Nephron progenitor cell (in vitro differentiated cells): ENCODE results near the gene VSTM2L.

ENCODE experiments used
- DNase-seq: peaks from one replicate; pipeline ENCODE4 v3.0.0; 2021
- H3K27ac Mint-ChIP-seq: 2 replicates; pipeline ENCODE4 v1.8.0; 2021; ENCODE audit warnings: mild to moderate bottlenecking, moderate library complexity, mixed read lengths
- H3K27me3 Mint-ChIP-seq: 2 replicates; pipeline ENCODE4 v1.8.0; 2021; ENCODE audit warnings: mild to moderate bottlenecking, low read depth, mixed read lengths; ENCODE audit not compliant: poor library complexity
- H3K36me3 Mint-ChIP-seq: 2 replicates; pipeline ENCODE4 v1.8.0; 2021; ENCODE audit warnings: low read depth, mixed read lengths
- H3K4me1 Mint-ChIP-seq: 2 replicates; pipeline ENCODE4 v1.8.0; 2021; ENCODE audit warnings: mixed read lengths
- H3K4me3 Mint-ChIP-seq: 2 replicates; pipeline ENCODE4 v1.8.0; 2021; ENCODE audit warnings: mild to moderate bottlenecking, moderate library complexity, mixed read lengths
- H3K9me3 Mint-ChIP-seq: 2 replicates; pipeline ENCODE4 v1.8.0; 2021; ENCODE audit warnings: mild to moderate bottlenecking, moderate library complexity, mixed read lengths
- TF ChIP-seq, protein P1 (sequence below): fragments of 200-600 bp; sonication (generic); IDR thresholded peaks from 2 replicates; pipeline ENCODE4 v1.5.0; 2021; ENCODE audit warnings: antibody characterized with exemption

VSTM2L gene

DNA sequence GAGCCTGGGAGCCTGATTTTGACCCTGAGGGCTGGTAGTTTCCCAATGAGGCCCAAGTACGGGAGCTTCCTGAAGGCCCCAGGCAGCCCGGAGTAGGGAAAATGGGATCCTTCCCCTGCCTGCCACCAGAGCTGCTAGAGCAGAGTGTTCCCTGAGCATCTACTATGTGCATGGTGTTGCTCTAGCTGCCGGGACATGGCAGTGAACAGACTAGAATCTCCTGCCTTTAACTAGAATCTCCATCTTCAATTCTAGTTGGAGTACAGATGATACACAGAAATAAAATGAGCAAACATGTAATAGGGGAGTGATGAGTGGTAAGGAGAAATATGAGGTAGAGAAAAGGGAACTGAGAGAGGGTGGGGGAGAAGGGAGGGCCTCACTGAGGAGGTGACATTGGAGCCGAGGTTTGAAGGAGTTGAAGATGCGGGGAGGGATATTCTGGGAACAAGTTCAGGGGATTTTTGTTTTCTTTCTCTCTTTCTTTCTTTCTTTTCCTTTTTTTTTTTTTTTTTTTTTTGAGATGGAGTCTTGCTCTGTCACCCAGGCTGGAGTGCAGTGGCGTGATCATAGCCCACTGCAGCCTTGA is 18.5 kb downstream of the VSTM2L start:
- no peak for DNase-seq
- Mint-ChIP-seq H3K27ac (no peak overlapping the region), H3K9me3 (no peaks in the 10 kb centered on the region), H3K36me3 (no peaks in the 10 kb centered on the region), H3K27me3 (peaks cover 7% of the 10 kb centered on the region), H3K4me1 (peaks cover 35% of the 10 kb centered on the region), H3K4me3 (no peak overlapping the region)
- TF ChIP-seq, protein P1, sequence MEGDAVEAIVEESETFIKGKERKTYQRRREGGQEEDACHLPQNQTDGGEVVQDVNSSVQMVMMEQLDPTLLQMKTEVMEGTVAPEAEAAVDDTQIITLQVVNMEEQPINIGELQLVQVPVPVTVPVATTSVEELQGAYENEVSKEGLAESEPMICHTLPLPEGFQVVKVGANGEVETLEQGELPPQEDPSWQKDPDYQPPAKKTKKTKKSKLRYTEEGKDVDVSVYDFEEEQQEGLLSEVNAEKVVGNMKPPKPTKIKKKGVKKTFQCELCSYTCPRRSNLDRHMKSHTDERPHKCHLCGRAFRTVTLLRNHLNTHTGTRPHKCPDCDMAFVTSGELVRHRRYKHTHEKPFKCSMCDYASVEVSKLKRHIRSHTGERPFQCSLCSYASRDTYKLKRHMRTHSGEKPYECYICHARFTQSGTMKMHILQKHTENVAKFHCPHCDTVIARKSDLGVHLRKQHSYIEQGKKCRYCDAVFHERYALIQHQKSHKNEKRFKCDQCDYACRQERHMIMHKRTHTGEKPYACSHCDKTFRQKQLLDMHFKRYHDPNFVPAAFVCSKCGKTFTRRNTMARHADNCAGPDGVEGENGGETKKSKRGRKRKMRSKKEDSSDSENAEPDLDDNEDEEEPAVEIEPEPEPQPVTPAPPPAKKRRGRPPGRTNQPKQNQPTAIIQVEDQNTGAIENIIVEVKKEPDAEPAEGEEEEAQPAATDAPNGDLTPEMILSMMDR, result no peak

DNA sequence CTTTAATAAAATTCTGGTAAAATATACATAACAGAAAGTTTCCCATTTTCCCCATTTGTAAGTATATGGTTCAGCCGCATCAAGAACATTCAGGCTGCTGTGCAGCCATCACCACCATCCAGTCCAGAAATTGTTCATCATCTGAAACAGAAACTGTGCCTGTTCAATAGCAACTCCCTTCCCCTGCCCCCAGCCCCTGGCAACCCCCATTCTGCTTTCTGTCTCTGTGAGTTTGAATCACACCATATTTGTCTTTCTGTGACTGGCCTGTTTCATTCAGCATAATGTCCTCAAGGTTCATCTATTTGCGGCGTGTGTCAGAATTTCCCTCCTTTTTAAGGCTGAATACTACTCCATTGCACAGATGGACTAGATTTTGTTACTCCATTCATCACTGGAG is 19.1 kb downstream of the VSTM2L start:
- TF ChIP-seq, protein P1, result no peak
- Mint-ChIP-seq H3K27ac (no peak overlapping the region), H3K4me3 (no peak overlapping the region), H3K27me3 (peaks cover 7% of the 10 kb centered on the region), H3K4me1 (peaks cover 30% of the 10 kb centered on the region), H3K9me3 (no peaks in the 10 kb centered on the region), H3K36me3 (no peaks in the 10 kb centered on the region)
- DNase-seq, result no peak

DNA sequence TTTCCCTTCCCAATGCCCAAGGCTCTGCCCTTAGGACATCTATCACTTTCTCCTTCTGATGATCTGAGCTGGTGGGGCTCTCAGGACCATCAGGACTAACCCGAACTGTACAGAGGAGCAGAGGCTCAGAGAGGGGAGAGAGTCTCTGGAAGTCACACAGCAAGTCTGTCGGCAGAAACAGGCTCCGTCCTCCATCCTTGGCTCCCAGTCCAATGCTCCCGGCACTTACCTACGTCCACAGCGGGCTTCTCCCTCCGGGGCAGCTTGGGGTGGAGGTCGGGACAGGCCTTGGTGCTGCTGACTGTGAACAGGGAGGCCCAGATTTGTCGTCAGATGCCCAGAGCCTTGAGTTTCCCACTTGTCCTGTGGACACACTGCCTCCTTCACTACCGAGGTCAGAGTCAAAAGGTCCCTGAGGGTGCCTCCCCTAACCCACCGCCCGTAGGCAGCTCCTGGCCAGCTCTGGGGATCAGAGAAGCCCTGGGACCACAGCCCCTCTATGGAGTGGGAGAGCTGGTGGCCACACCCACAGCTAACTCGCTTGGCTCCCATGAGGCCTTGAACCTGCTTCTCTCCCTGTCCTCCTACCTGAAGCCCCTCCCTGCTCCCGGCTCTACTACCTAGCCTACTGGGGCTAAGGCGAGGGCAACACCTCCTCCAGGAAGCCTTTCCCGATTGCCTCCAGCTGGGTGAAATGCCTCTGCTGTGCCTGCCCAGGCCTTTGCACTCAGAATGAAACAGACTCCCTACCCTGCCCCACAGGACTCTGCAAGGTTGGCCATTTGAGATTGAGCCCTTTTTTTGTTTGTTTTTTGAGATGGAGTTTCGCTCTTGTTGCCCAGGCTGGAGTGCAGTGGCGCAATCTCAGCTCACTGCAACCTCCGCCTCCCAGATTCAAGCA is 22.6 kb downstream of the VSTM2L start:
- H3K36me3 Mint-ChIP-seq, result no peaks in the 10 kb centered on the region
- TF ChIP-seq, protein P1, result no peak
- H3K9me3 Mint-ChIP-seq, result no peaks in the 10 kb centered on the region
- H3K27ac Mint-ChIP-seq, result no peak overlapping the region
- no peak overlapping the region for H3K4me3 Mint-ChIP-seq
- DNase-seq, result no peak
- peaks cover 7% of the 10 kb centered on the region for H3K27me3 Mint-ChIP-seq
- peaks cover 26% of the 10 kb centered on the region for H3K4me1 Mint-ChIP-seq

DNA sequence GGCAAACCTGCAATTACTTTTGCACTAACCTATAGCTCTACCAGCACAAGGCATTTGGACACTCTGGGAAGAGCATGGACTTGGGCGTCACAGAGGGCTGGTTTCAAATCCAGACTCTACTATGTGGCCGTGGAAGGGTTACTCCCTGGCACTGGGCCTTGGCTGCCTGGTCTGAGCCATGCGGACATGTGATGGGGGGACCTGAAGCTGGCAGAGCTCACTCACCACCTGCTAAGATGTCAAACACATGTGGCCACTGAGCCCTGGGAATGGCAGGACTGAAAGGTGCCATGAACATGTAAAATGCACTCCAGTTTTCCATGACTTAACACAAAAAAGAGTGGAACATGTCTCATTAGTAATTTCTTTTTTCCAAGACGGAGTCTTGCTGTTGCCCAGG is 23.7 kb downstream of the VSTM2L start:
- H3K9me3 Mint-ChIP-seq, result no peaks in the 10 kb centered on the region
- peaks cover 10% of the 10 kb centered on the region for H3K27me3 Mint-ChIP-seq
- no peak overlapping the region for H3K27ac Mint-ChIP-seq
- peaks cover 31% of the 10 kb centered on the region for H3K4me1 Mint-ChIP-seq
- H3K36me3 Mint-ChIP-seq, result no peaks in the 10 kb centered on the region
- DNase-seq, result no peak
- TF ChIP-seq, protein P1, result no peak
- H3K4me3 Mint-ChIP-seq, result no peak overlapping the region

DNA sequence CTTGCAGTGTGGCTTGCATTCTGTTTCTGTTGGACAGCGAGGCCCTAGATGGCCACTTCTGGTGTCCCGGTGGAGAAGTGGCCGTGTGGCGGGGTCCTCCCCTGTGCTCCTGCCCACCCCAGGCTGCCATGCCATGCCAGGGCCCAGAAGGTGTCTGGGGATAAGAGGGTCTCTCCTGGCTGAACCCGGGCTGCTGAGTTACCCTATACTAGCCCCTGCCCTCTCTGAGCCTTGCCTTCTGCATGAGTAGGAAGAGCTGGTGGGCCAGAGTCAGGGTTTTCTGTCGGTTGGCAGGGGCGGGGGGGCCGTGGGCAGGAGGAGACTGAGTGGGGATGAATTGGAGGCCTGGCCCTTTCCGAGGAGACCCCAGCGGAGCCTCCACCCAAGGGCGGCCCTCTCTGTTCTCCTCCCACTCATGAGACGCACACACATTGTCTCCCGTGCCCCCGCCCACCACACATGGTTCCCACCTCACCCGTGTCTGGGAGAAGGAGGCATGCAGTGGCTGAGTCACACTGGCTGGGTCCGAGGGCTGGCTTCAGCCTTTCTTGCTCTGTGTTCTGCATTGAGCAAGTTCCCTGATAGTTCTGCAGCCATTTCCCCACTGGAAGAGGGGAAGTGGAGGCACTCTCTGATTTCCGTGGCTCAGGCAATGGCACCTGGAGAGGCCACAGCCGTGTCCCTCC is 24.6 kb downstream of the VSTM2L start:
- no peak for DNase-seq
- TF ChIP-seq, protein P1, result no peak
- Mint-ChIP-seq H3K36me3 (no peaks in the 10 kb centered on the region), H3K4me1 (peaks cover 35% of the 10 kb centered on the region), H3K27me3 (peaks cover 6% of the 10 kb centered on the region), H3K9me3 (no peaks in the 10 kb centered on the region), H3K4me3 (no peak overlapping the region), H3K27ac (no peak overlapping the region)
